GM12864 (cell line): Measurements from ENCODE around the gene F2RL2.
A peak's percentile ranks its signal among the peaks of the same experiment; 100 is the strongest.

Experiments
- DNase-seq: peaks from one replicate; pipeline ENCODE4 v3.0.0-alpha.2; 2011; ENCODE audit warnings: low read depth
- H3K4me3 ChIP-seq: 2 replicates; pipeline ENCODE4 v1.5.1; 2011; ENCODE audit warnings: mild to moderate bottlenecking, low read depth, low read length, control low read depth
- CTCF ChIP-seq: IDR thresholded peaks from 2 replicates; pipeline ENCODE4 v1.5.1; 2011; ENCODE audit warnings: low read depth, mild to moderate bottlenecking, moderate library complexity, low read length, control low read depth, inconsistent platforms; ENCODE audit errors: missing control alignments

F2RL2 gene

GRCh38 chr5:76642390-76643040 lies 19.3 kb upstream of the F2RL2 start:
- no peak for TF ChIP-seq CTCF
- no peak for DNase-seq
- H3K4me3 ChIP-seq = no peak overlapping the region

GRCh38 chr5:76641514-76642120 lies 18.4 kb upstream of the F2RL2 start:
- peak; percentile 68 for TF ChIP-seq CTCF
- H3K4me3 ChIP-seq = no peak overlapping the region
- DNase-seq = no peak

- TF ChIP-seq CTCF = no peak
- H3K4me3 ChIP-seq = no peak overlapping the region
- no peak for DNase-seq
Measured at GRCh38 chr5:76638479-76638878, 15.3 kb upstream of the F2RL2 start.

- H3K4me3 ChIP-seq = no peak overlapping the region
- no peak for TF ChIP-seq CTCF
- DNase-seq = no peak
Measured at GRCh38 chr5:76637490-76637889, 14.3 kb upstream of the F2RL2 start.

- no peak overlapping the region for H3K4me3 ChIP-seq
- no peak for TF ChIP-seq CTCF
- DNase-seq = no peak
Measured at GRCh38 chr5:76634661-76635060, 11.5 kb upstream of the F2RL2 start.

GRCh38 chr5:76626738-76627137 lies 3.5 kb upstream of the F2RL2 start:
- TF ChIP-seq CTCF = no peak
- no peak for DNase-seq

More at GRCh38 chr5:76626738-76627137, 3.5 kb upstream of the F2RL2 start:
- no peak overlapping the region for H3K4me3 ChIP-seq
